Fibroblast of upper back skin (primary cell): ENCODE data around the gene FLRT3.

Experiments
- DNase-seq: peaks from one replicate; pipeline ENCODE4 v3.0.0-alpha.2; 2013

Gene FLRT3

GRCh38 chr20:14337400-14338171 lies at the start of gene FLRT3:
Gene FLRT3 (minus strand): TSS chr20:14337612. CDS start chr20:14327506, 10,106 bp downstream.
- peak; percentile 98 for DNase-seq

GRCh38 chr20:14386726-14387125 lies 49.3 kb upstream of the FLRT3 start:
- no peak for DNase-seq

DNA sequence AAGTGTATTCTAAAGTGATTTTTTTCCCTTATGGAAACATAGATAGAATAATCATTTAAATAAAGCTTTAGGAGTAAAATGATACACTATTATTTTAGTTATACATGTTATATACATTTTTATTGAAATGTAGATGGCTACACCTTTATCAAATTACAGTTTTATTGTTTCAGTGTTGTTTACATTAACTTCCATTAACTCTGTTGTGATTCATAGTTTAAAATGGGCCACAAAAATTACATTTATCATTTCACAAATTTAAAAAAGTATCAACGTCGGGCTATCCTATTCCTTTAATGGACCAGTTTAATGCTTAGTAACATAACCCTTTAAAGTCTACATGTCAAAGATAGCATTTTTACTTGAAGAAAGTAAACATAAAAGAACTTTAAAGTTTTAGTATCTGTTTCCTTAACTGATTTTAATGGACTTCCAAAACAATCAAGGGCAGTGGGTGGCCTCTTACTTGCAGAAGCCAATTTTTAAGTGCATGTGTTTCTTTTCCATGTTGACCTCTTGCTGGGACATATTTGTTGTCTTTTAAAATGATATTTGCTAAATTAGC lies 47.8 kb upstream of the FLRT3 start:
- DNase-seq, result no peak

DNA sequence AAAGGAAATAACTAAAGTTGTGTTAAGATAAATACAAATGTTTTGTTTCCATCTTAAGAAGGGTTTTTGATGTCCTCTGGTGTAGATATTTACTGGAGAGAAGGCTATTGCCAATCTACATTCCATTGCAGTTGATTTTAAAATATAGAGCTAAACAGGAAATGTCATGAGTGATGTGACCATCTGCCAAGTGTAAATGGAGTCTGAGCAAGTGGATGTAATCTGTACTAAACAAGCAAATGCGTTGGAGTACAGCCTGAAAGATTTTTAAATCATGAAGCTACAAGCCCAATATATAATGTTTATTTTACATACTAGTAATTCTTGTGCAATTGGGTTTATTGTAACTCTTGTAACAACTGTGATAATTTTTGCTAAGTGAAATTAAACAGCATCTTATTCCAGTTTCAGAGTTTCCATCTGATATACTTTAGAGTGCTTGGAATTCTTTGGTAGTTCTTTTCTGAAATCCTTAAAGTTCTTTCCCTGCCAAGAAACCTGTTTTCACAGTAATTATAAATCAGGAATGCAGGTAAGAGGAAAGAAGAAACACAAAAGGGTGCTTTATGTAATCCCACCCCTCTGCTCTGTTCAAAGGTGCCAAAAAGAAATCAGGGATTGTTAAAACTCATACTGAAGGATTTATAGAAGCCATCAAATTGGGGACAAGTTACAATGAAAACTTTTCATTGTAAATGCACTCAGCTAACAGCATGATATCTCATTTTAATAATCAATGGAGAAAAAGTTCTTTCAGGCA lies 47.2 kb upstream of the FLRT3 start:
- DNase-seq, result no peak

DNA sequence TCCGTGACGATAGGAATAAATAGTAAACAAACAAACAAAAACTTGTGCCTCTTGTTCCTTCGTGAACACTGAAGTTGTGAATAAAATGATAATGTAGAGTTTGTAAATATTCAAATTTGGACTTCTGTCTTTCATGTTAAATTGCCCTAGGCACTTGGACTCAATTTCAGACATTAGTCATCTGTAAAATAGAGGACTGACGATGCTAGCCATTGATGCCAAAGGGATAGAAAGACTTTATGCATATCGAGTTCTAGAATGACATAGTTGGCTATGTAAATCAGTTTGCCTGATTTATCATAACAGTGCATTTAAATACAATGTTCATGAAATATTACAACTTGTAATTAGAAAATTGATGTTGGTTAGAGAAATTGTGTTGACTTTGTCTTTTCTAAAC lies 45.9 kb upstream of the FLRT3 start:
- no peak for DNase-seq

DNA sequence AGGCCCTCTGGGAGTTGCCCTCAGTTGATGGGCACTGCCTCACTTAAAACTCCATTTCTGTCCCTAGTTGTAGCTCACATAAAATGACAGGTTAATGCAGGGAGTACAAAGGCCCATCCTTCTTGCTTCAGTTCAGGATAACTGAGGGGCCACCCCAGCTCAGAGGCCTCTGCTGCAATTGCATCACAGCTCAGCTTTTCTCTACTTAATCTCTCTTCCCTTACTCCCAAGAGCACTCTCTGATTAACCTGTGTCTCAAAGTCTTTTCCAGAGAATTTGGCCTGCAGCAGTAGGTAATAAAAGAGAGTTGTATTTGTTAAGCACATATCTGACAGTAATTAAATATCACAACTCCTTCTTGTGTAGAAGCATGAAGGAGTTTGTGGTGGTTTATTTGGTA lies 40.9 kb upstream of the FLRT3 start:
- no peak for DNase-seq

GRCh38 chr20:14375416-14375985 lies 38.1 kb upstream of the FLRT3 start:
- DNase-seq, result no peak

GRCh38 chr20:14374196-14374595 lies 36.8 kb upstream of the FLRT3 start:
- DNase-seq, result no peak

- no peak for DNase-seq
Observed at GRCh38 chr20:14361509-14362345, 24.3 kb upstream of the FLRT3 start.

- peak; percentile 66 for DNase-seq
Observed at GRCh38 chr20:14360416-14360815, 23.0 kb upstream of the FLRT3 start.

DNA sequence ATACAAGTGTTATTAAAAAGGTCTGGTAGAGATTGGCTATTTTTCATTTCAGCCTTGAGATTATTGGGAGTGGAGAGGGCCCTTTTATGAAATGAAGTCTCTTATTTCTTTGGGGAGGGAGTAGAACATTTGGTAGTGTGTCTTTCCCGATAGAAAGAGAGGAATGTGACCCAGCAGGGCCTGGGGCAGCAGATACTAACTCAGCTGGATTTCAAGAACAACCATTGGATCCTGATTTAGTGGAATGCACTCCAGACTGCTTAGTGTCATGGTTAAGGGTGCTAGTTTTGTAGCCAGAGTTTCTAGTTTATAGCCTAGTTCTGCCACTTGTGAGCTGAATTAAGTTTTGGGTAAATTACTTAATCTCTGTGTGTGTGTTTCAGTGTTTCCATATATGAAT lies 18.4 kb upstream of the FLRT3 start:
- DNase-seq, result no peak

GRCh38 chr20:14344746-14345145 lies 7.3 kb upstream of the FLRT3 start:
- no peak for DNase-seq

- no peak for DNase-seq
Observed at GRCh38 chr20:14343491-14344065, 6.2 kb upstream of the FLRT3 start.

DNA sequence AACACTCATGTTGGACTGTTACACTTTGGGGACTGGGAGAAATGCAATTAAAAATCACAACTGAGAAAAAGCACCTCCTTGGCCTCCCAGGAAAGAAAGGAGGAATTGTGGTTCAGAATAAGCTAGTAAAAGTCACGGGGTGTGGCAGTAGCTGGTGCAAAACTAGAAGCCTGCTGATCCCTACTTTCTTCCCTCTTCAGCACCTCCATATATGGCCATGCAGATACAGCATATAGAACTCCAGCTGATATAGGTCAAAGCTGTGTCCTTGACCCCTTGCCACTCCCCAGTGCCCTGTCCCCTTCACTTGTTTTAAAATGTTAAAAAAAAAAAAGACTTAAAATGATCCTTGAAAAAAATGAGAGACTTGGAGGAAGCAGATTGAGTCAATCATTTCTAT lies 5.5 kb upstream of the FLRT3 start:
- no peak for DNase-seq

DNA sequence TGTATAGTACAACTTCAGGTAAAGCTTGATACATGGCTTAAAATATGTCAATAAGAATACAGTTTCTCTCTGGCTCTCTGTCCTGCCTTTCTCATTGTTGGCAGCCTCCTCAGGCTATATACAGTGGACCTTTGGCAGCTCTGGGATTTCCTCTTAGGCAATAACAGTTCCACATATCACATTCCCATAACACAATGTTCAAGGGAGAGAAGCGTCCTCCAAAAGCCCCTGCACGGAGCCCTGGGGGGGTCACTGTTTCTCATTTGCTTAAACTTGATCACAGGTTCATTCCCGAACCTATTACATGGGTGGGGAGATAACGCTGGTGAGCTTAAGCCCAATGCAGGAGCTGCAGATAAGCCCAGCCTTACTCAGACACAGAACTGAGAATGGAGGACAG lies 4.4 kb upstream of the FLRT3 start:
- DNase-seq, result peak; percentile 23

- peak; percentile 25 for DNase-seq
Observed at GRCh38 chr20:14336686-14337085, 726 bp downstream of the FLRT3 start.

GRCh38 chr20:14335052-14335451 lies 2.4 kb downstream of the FLRT3 start:
- DNase-seq, result no peak

GRCh38 chr20:14334306-14334930 lies 3.0 kb downstream of the FLRT3 start:
- peak; percentile 72 for DNase-seq

DNA sequence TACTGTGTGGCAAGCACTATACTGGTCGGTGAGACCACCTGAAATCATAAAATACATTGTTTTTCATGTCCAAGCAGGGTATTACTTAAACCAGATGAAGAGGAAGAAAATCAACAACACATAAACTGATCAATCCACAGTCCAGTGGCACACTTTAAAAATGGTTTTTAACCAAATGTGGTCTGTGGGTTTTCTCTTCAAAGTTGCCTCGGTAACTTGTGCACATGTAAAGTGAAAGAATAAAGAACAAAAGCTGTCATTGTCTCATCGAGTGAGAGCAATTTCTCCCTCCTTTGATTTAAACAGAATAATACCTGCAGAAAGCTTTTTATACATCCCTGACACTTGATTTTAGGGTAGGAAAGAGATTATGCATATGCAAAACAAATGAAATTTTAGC lies 3.7 kb downstream of the FLRT3 start:
- DNase-seq, result no peak

- no peak for DNase-seq
Observed at GRCh38 chr20:14332866-14333265, 4.5 kb downstream of the FLRT3 start.

GRCh38 chr20:14331646-14332045 lies 5.8 kb downstream of the FLRT3 start:
- DNase-seq, result no peak

GRCh38 chr20:14319704-14320103 lies 17.7 kb downstream of the FLRT3 start:
- no peak for DNase-seq
